Skin epidermis (tissue), 12 donors: ENCODE results near the gene CIB2.

Experiments used
- H3K27ac ChIP-seq, 21 experiments: fragments of 200-600 bp; sonication (generic) in 11 of 21; one replicate each; pipeline ENCODE4 v1.5.0; 2020; ENCODE audit warnings: mild to moderate bottlenecking in 3 of 21, inconsistent platforms in 2 of 21, moderate library complexity in 2 of 21
- H3K4me3 ChIP-seq, 7 experiments: fragments of 200-600 bp; sonication (generic) in 2 of 7; one replicate each; pipeline ENCODE4 v1.5.0; 2020; ENCODE audit warnings: inconsistent platforms in 2 of 7, mild to moderate bottlenecking in 2 of 7, moderate library complexity in 1 of 7

The CIB2 gene

DNA sequence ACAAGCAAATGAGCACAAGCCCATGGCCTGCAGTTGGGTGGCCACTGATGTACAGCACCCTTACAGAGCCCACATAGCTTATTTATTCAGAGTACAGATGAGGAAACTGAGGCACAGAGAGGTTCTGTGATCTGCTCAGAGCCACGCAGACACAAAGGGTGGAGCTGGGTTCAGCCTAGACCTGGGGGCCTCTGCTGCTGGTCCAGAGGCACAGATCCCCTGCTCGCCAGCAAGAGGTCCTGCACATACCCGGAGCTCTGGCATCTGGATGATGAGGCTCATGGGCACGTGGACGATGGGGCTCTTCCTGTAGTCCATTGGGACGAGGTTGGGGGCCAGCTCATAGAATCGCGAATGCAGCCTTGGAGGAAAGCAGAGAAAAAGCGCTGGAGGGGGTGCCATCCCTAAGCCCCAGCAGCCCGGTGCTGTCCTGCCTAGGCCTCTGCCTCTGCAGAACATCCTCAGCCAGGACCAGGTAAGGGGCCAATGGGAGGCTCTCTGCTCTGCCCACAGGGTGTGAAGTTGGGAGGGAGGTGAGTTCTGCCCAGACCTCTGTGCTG lies 20.2 kb downstream of the CIB2 start:
- Histone ChIP-seq H3K27ac (no peak overlapping the region), H3K4me3 (no peak overlapping the region)

GRCh38 chr15:78110096-78110495 lies 21.1 kb downstream of the CIB2 start:
- no peak overlapping the region for H3K4me3 ChIP-seq
- no peak overlapping the region for H3K27ac ChIP-seq

DNA sequence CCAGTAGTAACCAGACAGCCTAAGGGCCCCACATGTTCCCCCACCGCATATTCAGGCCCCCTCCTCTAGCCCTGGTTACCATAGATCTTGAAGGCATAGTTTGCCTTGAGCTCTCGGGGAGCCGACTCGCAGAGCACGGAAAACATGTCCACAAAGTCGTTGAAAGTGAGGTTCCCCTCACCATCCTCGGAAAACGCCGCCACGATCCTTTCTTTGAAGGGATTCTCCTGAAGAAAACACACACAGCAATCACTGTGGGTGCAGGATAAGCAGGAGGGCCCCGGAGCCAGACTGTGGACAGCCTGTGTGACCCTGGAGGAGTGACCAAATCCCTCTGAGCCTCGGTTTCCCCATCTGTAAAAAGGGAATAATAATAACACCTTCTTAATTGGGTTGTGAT lies 22.1 kb downstream of the CIB2 start:
- H3K4me3 ChIP-seq, result no peak overlapping the region

GRCh38 chr15:78108300-78109084 lies 22.8 kb downstream of the CIB2 start:
- Histone ChIP-seq H3K27ac (no peak overlapping the region), H3K4me3 (no peak overlapping the region)

More for the DNA sequence above, 22.1 kb downstream of the CIB2 start:
- H3K27ac ChIP-seq, result no peak overlapping the region

DNA sequence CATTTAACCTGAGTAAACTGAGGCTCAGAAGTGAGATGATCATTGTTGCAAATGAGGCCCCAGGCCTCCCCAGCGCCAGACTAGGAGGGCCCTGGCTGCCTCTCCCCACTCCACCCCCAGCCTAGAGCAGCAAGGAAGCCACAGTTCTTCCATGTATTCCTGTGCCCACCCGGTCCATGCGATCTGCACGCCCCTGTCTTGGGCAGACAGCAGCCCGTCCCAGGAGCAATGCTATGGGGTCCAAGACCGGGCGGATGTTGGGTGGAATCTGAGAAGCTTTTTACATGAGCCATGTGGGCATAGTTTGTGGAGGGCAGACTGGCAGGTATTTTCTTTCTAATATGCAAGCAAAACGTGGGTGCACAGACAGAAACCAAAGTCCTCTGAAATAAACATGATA lies 23.8 kb downstream of the CIB2 start:
- no peak overlapping the region for H3K27ac ChIP-seq

DNA sequence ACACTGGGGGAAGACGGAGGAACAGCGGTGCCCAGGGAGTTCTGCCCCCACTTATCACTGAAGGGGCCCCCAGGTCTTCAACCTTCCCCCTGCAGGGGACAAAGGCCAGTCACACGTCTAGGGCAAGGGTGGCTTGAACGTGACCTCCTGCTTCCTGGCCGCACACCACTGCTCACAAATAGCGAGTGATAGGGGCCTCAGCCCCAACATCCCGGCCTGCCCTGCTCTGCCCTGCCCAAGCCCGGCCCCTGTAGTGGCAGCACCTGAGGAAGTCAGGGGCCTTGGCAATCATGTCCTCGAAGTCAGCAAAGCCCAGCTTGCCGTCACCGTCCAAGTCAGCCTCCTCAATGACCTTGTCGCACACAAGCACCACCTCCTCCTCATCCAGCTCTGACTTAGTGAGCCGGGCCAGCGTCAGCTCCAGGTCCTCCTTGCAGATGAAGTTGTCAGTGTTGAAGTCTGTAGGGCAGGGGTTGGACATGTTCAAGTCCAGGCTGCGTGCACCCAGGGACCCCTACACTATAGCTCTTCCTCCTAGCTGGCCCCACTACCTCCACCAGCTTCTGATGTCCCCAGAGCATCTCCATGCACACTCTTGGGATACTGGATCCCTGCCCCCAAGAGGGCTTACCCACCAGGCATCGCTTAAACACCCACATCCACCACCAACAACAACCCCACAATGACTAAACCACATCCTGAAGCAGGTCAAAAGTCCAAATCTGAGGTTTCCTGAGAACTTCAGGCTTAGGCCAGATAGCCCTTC lies 25.6 kb downstream of the CIB2 start:
- peak overlapping the region in 2 of 21 experiments; percentile 14 to 29 for H3K27ac ChIP-seq
- H3K4me3 ChIP-seq, result no peak overlapping the region

More for the DNA sequence above, 23.8 kb downstream of the CIB2 start:
- no peak overlapping the region for H3K4me3 ChIP-seq

DNA sequence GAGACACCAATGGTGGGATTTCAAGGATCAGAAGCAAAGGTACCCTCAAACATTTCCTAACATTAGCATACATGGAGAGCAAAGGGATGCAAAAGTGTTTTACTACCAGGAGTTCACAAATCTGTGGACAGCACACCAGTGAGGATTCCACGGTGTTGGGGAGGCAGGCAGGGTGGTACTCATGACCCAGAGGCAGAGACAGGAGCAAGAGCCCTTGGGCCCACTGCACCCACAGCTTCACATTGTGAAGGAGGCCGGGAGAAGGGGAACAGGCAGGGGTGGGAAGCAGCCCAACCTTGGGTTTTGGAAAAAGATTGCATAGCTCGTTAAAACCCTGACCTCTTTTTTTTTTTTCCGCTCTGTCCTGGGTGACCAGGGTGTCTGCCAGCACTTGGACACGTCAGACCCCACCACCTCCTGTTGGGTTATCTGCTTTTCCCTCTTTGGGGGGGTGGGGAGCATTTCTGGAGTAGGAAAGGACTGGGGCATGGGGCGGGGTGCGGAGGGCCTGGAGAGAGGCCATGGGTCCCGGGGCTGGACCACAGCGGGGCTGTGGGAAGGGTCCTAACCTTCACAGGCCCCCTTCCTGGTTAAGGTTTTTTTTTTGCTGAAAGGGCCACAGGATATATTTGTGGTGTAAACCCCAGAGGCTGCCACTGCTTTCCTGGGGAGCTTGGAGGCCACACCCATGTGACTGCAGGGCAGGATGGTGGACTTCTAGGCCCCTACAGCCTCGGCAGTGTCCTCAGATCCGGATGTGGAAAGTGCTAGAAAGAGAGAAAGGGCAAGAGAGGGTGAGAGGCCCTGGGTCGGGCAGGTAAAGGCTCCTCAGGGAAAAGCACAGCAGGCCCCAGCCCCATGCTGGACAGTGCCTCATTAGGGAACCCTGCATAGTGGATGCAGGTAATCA lies 26.4 kb downstream of the CIB2 start:
- H3K4me3 ChIP-seq, result no peak overlapping the region
- peak overlapping the region in 2 of 21 experiments; percentile 14 to 83 for H3K27ac ChIP-seq

GRCh38 chr15:78104119-78104479 lies 27.1 kb downstream of the CIB2 start:
- H3K4me3 ChIP-seq, result no peak overlapping the region
- peak overlapping the region in 7 of 21 experiments; percentile 9 to 83 (median 43) for H3K27ac ChIP-seq

- Histone ChIP-seq H3K4me3 (no peak overlapping the region), H3K27ac (peak overlapping the region in 13 of 21 experiments; percentile 3 to 83 (median 43))
These were observed 27.7 kb downstream of the CIB2 start for GRCh38 chr15:78103406-78104118.

GRCh38 chr15:78102741-78103140 lies 28.5 kb downstream of the CIB2 start:
- peak overlapping the region in 8 of 21 experiments; percentile 3 to 83 (median 46) for H3K27ac ChIP-seq
- no peak overlapping the region for H3K4me3 ChIP-seq

GRCh38 chr15:78102211-78102610 lies 29.0 kb downstream of the CIB2 start:
- H3K4me3 ChIP-seq, result no peak overlapping the region
- H3K27ac ChIP-seq, result peak overlapping the region in 3 of 21 experiments; percentile 31 to 83 (median 68)

- Histone ChIP-seq H3K27ac (no peak overlapping the region), H3K4me3 (no peak overlapping the region)
These were observed 29.7 kb downstream of the CIB2 start for GRCh38 chr15:78101423-78102105.

DNA sequence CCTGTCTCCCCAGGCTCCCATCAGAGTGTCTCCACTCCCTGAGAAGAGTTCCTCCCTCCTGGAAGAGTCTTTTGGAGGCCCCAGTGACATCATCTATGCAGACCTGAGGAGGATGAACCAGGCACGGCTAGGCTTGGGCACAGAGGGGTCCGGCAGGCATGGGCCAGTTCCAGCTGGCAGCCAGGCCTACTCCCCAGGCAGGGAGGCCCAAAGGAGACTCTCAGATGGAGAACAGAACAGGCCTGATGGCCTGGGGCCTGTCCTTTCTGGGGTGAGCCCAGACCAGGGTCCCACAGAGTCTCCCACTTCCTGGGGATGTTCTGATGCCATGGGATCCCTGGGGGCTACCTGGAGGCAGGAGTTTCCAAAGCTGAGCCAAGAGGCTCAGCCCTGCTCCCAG lies 30.4 kb downstream of the CIB2 start:
- Histone ChIP-seq H3K27ac (no peak overlapping the region), H3K4me3 (no peak overlapping the region)

DNA sequence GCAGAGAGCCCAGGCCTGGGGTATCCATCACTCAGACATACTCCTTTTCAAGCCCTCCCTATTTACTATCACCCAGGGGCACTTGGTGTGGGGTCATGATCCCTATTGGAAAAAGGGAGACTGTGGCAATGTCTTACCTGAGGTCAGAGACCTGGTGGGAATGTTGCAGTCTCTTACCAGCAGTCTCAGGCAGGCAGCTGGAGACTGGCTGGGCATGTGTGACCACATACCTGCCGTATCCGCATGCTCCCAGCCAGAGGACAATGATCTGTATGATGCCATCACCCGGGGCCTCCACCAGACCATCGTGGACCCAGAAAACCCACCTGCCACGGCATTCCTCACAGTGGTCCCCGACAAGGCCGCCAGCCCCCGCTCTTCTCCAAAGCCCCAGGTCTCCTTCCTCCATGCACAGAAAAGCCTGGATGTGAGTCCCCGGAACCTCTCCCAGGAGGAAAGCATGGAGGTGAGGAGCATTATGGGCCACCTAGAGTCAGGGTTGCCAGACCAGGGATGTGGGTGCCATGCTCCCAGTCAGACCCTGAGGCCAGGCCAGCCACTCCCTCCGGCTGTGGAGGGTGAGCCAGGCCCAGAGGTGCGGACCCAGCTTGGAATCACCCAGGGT lies 33.0 kb downstream of the CIB2 start:
- no peak overlapping the region for H3K4me3 ChIP-seq
- no peak overlapping the region for H3K27ac ChIP-seq

DNA sequence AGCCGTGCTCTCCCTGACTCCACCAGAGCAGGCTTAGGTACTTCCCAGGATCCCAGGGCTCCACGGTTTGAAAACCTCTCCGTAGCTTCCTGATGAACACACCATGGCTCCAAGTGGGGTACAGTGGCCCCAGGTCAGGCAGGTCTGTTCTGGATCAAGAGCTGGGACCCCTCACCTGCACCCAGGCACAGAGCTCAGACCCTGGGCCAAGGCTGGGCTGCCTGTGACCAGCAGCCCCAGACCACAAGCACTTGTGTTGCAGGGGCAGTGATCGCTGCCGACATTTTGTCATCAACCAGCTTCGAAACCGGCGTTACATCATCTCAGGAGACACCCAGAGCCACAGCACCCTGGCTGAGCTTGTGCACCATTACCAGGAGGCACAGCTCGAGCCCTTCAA lies 33.6 kb downstream of the CIB2 start:
- Histone ChIP-seq H3K27ac (no peak overlapping the region), H3K4me3 (no peak overlapping the region)

GRCh38 chr15:78093242-78094020 lies 37.8 kb downstream of the CIB2 start:
- H3K4me3 ChIP-seq, result no peak overlapping the region
- no peak overlapping the region for H3K27ac ChIP-seq

GRCh38 chr15:78092261-78093041 lies 38.8 kb downstream of the CIB2 start, which contains the start of gene SH2D7:
SH2D7 (plus strand) TSS chr15:78092561; CDS start chr15:78092585, 24 bp downstream.
- Histone ChIP-seq H3K27ac (no peak within 1 kb of the TSS), H3K4me3 (no peak within 1 kb of the TSS)
